SK-N-SH treated with all-trans-retinoic acid at 6 μM for 48 hours (cell line): ENCODE data around the gene CHKA.

Experiments used
- ARNTL ChIP-seq: fragments of 450-650 bp; formaldehyde crosslinking; IDR thresholded peaks from 2 replicates; pipeline ENCODE4 v1.5.0; 2020; ENCODE audit warnings: low read depth, mild to moderate bottlenecking, moderate library complexity, borderline replicate concordance
- CSDC2 ChIP-seq: fragments of 250-450 bp; sonication (Bioruptor Pico); IDR thresholded peaks from 2 replicates; pipeline ENCODE4 v1.5.0; 2020; ENCODE audit warnings: mild to moderate bottlenecking, moderate library complexity
- PATZ1 ChIP-seq: fragments of 250-450 bp; sonication (Bioruptor Pico); IDR thresholded peaks from 2 replicates; pipeline ENCODE4 v1.8.0; 2020; ENCODE audit warnings: mild to moderate bottlenecking, moderate library complexity, borderline replicate concordance
- TOX ChIP-seq: fragments of 250-450 bp; sonication (Bioruptor Pico); IDR thresholded peaks from 2 replicates; pipeline ENCODE4 v1.8.0; 2021; ENCODE audit warnings: mild to moderate bottlenecking, moderate library complexity, borderline replicate concordance
- ZC3H10 ChIP-seq: fragments of 250-450 bp; sonication (Bioruptor Pico); IDR thresholded peaks from 2 replicates; pipeline ENCODE4 v1.5.1; 2021; ENCODE audit warnings: mild to moderate bottlenecking, moderate library complexity
- ZNF565 ChIP-seq: fragments of 450-650 bp; formaldehyde crosslinking; conservative IDR thresholded peaks from 2 replicates; pipeline ENCODE4 v1.5.0; 2020; ENCODE audit warnings: low read depth, mild to moderate bottlenecking, moderate library complexity
- TF ChIP-seq, protein P1 (sequence below): fragments of 250-450 bp; sonication (Bioruptor Pico); IDR thresholded peaks from 2 replicates; pipeline ENCODE4 v1.5.1; 2020; ENCODE audit warnings: low read depth, mild to moderate bottlenecking, moderate library complexity

GRCh38 chr11:68142441-68143309, 21.5 kb upstream of the CHKA start:
- no peak for TF ChIP-seq ZC3H10 (CRISPR knock-in tag)
- TF ChIP-seq ARNTL (CRISPR knock-in tag): no peak
- no peak for TF ChIP-seq CSDC2 (CRISPR knock-in tag)
- TF ChIP-seq PATZ1 (CRISPR knock-in tag): no peak
- TF ChIP-seq TOX (CRISPR knock-in tag): no peak
- TF ChIP-seq, protein P1, sequence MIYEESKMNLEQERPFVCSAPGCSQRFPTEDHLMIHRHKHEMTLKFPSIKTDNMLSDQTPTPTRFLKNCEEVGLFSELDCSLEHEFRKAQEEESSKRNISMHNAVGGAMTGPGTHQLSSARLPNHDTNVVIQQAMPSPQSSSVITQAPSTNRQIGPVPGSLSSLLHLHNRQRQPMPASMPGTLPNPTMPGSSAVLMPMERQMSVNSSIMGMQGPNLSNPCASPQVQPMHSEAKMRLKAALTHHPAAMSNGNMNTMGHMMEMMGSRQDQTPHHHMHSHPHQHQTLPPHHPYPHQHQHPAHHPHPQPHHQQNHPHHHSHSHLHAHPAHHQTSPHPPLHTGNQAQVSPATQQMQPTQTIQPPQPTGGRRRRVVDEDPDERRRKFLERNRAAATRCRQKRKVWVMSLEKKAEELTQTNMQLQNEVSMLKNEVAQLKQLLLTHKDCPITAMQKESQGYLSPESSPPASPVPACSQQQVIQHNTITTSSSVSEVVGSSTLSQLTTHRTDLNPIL (CRISPR knock-in tag): no peak
- TF ChIP-seq ZNF565 (CRISPR knock-in tag): no peak
